Activated CD4-positive, alpha-beta T cell treated with anti-CD3 and anti-CD28 coated beads for 36 hours (primary cell): ENCODE measurements around the gene FAM149B1. TPM values are rescaled to one million over a fixed set of nuclear protein-coding genes. Genes with fewer than 3 reads are reported as not detected.

Source experiments
- ATAC-seq: fragments of 200-7000 bp; cut with Tn5 transposase; one replicate; pipeline ENCODE4 v1.10.0; 2021; ENCODE audit warnings: mild to moderate bottlenecking, moderate library complexity
- CTCF ChIA-PET: fragments of 350-600 bp; sonication (Branson Sonifier 250); formaldehyde crosslinking; loops from one replicate; lab custom pipeline; 2021; ENCODE audit warnings: antibody characterized with exemption; lab: Charles Lee
- POLR2A ChIA-PET: fragments of 350-600 bp; sonication (Branson Sonifier 250); formaldehyde crosslinking; loops from one replicate; lab custom pipeline; 2021; ENCODE audit warnings: antibody characterized with exemption, inconsistent platforms; lab: Charles Lee
- DNase-seq: peaks from one replicate; pipeline ENCODE4 v3.0.0-alpha.2; 2020
- H3K27ac Mint-ChIP-seq: one replicate; pipeline ENCODE4 v1.8.0; 2021; ENCODE audit warnings: mixed read lengths
- H3K27me3 Mint-ChIP-seq: one replicate; pipeline ENCODE4 v1.8.0; 2021; ENCODE audit warnings: mixed read lengths
- H3K36me3 Mint-ChIP-seq: one replicate; pipeline ENCODE4 v1.8.0; 2021; ENCODE audit warnings: low read depth, mixed read lengths
- H3K4me1 Mint-ChIP-seq: one replicate; pipeline ENCODE4 v1.8.0; 2021; ENCODE audit warnings: mixed read lengths
- H3K4me3 Mint-ChIP-seq: one replicate; pipeline ENCODE4 v1.8.0; 2021; ENCODE audit warnings: mild to moderate bottlenecking, moderate library complexity, mixed read lengths
- H3K9me3 Mint-ChIP-seq: one replicate; pipeline ENCODE4 v1.8.0; 2021; ENCODE audit warnings: low read depth, mixed read lengths
- intact Hi-C, 2 experiments: fragments of 100-400 bp; cut with DNase I in 1 of 2; cut with micrococcal nuclease in 1 of 2; formaldehyde crosslinking; loops; one replicate each; pipeline versions ENCODE4 v1.14.2 to v1.15.1; 2022 to 2024; cut with DNase I, micrococcal nuclease
- total RNA-seq, 2 experiments: library from RNA; stranded (reverse); gene quantifications; one replicate each; pipeline ENCODE4 v1.2.3, GENCODE V29; 2021

Gene FAM149B1
- total RNA-seq = 10 to 100 TPM; 16.0 to 18.6 TPM

- H3K4me3 Mint-ChIP-seq = peak within 1 kb of the TSS; percentile 100
- ATAC-seq = peak; percentile 94
- intact Hi-C loops = loop anchor here (1.0 to 10.0 kb wide), 16 partner anchors 9 to 813 kb away; partner anchors contain the start of genes ANXA7 (in 1 of the 2), CFAP70 (in 1 of the 2), DNAJB12 (in 1 of the 2) and DNAJC9 (in 1 of the 2)
- H3K27me3 Mint-ChIP-seq = no peaks in the 10 kb centered on the region
- ChIA-PET POLR2A (interaction anchor here (1.7 to 2.0 kb wide), 2 partner anchors 71 to 79 kb away, joined by 5 to 9 read pairs; partner anchors contain the start of genes DNAJC9 and P4HA1), CTCF (interaction anchor here (0.7 to 4.2 kb wide), 6 partner anchors 9 to 72 kb away, joined by 3 to 21 read pairs (median 4); partner anchors contain the start of gene P4HA1)
- peaks cover 37% of the 10 kb centered on the region for H3K4me1 Mint-ChIP-seq
- peaks cover 20% of the 10 kb centered on the region for H3K36me3 Mint-ChIP-seq
- peak; percentile 96 for DNase-seq
- H3K27ac Mint-ChIP-seq = peak within 1 kb of the TSS; percentile 100
- H3K9me3 Mint-ChIP-seq = no peaks in the 10 kb centered on the region
Measured at GRCh38 chr10:73167783-73168464, at the start of gene FAM149B1, which contains the start of gene ECD. Gene FAM149B1 (plus strand): TSS chr10:73168119. CDS start chr10:73168340, 221 bp downstream. Gene ECD (minus strand): TSS chr10:73168008. CDS start chr10:73163937, 4,071 bp downstream.

GRCh38 chr10:73119457-73119856 is 48.5 kb upstream of the FAM149B1 start:
- CTCF ChIA-PET = interaction anchor here (0.6 kb wide), 1 partner anchor 49 kb away, joined by 3 read pairs; no protein-coding TSS in a partner anchor
- peaks cover 6% of the 10 kb centered on the region for H3K4me1 Mint-ChIP-seq
- no peaks in the 10 kb centered on the region for H3K27me3 Mint-ChIP-seq
- DNase-seq (no peak), ATAC-seq (no peak)
- H3K9me3 Mint-ChIP-seq = no peaks in the 10 kb centered on the region
- H3K4me3 Mint-ChIP-seq = no peak overlapping the region
- peaks cover 10% of the 10 kb centered on the region for H3K36me3 Mint-ChIP-seq
- peak overlapping the region; percentile 22 for H3K27ac Mint-ChIP-seq
- intact Hi-C loops = no loop called here
- POLR2A ChIA-PET = no interaction called here

GRCh38 chr10:73119952-73120351 is 48.0 kb upstream of the FAM149B1 start:
- DNase-seq (no peak), ATAC-seq (no peak)
- Mint-ChIP-seq H3K4me3 (no peak overlapping the region), H3K9me3 (no peaks in the 10 kb centered on the region), H3K36me3 (peaks cover 10% of the 10 kb centered on the region), H3K27ac (no peak overlapping the region), H3K27me3 (no peaks in the 10 kb centered on the region), H3K4me1 (peaks cover 6% of the 10 kb centered on the region)
- ChIA-PET POLR2A (no interaction called here), CTCF (interaction anchor here (0.6 kb wide), 1 partner anchor 48 kb away, joined by 3 read pairs; no protein-coding TSS in a partner anchor)
- intact Hi-C loops = no loop called here

GRCh38 chr10:73126343-73126742 is 41.6 kb upstream of the FAM149B1 start:
- Mint-ChIP-seq H3K4me1 (no peaks in the 10 kb centered on the region), H3K4me3 (no peak overlapping the region), H3K36me3 (peaks cover 23% of the 10 kb centered on the region), H3K27me3 (no peaks in the 10 kb centered on the region), H3K27ac (no peak overlapping the region), H3K9me3 (no peaks in the 10 kb centered on the region)
- DNase-seq (no peak), ATAC-seq (no peak)
- CTCF ChIA-PET = no interaction called here
- intact Hi-C loops = no loop called here
- POLR2A ChIA-PET = no interaction called here

GRCh38 chr10:73131301-73131700 is 36.6 kb upstream of the FAM149B1 start:
- Mint-ChIP-seq H3K27ac (no peak overlapping the region), H3K36me3 (peaks cover 41% of the 10 kb centered on the region), H3K4me1 (no peaks in the 10 kb centered on the region), H3K9me3 (no peaks in the 10 kb centered on the region), H3K4me3 (no peak overlapping the region), H3K27me3 (no peaks in the 10 kb centered on the region)
- intact Hi-C loops = no loop called here
- CTCF ChIA-PET = no interaction called here
- no peak for DNase-seq
- no peak for ATAC-seq
- POLR2A ChIA-PET = no interaction called here

- intact Hi-C loops = no loop called here
- Mint-ChIP-seq H3K27me3 (no peaks in the 10 kb centered on the region), H3K36me3 (peaks cover 41% of the 10 kb centered on the region), H3K4me3 (no peak overlapping the region), H3K4me1 (no peaks in the 10 kb centered on the region), H3K9me3 (no peaks in the 10 kb centered on the region), H3K27ac (no peak overlapping the region)
- ATAC-seq (no peak), DNase-seq (no peak)
- CTCF ChIA-PET = interaction anchor here (1.3 kb wide), 1 partner anchor 36 kb away, joined by 3 read pairs; no protein-coding TSS in a partner anchor
- POLR2A ChIA-PET = no interaction called here
Measured at GRCh38 chr10:73131913-73132686, 35.8 kb upstream of the FAM149B1 start.

- Mint-ChIP-seq H3K4me3 (no peak overlapping the region), H3K27ac (peak overlapping the region; percentile 19), H3K4me1 (no peaks in the 10 kb centered on the region), H3K9me3 (no peaks in the 10 kb centered on the region), H3K27me3 (no peaks in the 10 kb centered on the region), H3K36me3 (peaks cover 45% of the 10 kb centered on the region)
- ChIA-PET POLR2A (no interaction called here), CTCF (interaction anchor here (0.8 to 1.2 kb wide), 3 partner anchors 9 to 38 kb away, joined by 3 to 4 read pairs (median 3); partner anchors contain the start of gene P4HA1)
- no peak for DNase-seq
- ATAC-seq = no peak
- intact Hi-C loops = no loop called here
Measured at GRCh38 chr10:73134727-73135126, 33.2 kb upstream of the FAM149B1 start.

GRCh38 chr10:73136627-73137026 is 31.3 kb upstream of the FAM149B1 start:
- DNase-seq (no peak), ATAC-seq (no peak)
- Mint-ChIP-seq H3K27ac (no peak overlapping the region), H3K4me3 (no peak overlapping the region), H3K9me3 (no peaks in the 10 kb centered on the region), H3K27me3 (no peaks in the 10 kb centered on the region), H3K36me3 (peaks cover 43% of the 10 kb centered on the region), H3K4me1 (no peaks in the 10 kb centered on the region)
- intact Hi-C loops = no loop called here
- ChIA-PET POLR2A (interaction anchor here (0.6 kb wide), 1 partner anchor 536 kb away, joined by 6 read pairs; no protein-coding TSS in a partner anchor), CTCF (interaction anchor here (0.6 to 1.3 kb wide), 3 partner anchors 8 to 1085 kb away, joined by 3 to 4 read pairs (median 4); partner anchors contain the start of gene NUDT13)

- ATAC-seq = no peak
- CTCF ChIA-PET = interaction anchor here (0.6 to 1.2 kb wide), 6 partner anchors 10 to 390 kb away, joined by 3 to 4 read pairs (median 3); no protein-coding TSS in a partner anchor
Measured at GRCh38 chr10:73139251-73139650, 28.7 kb upstream of the FAM149B1 start.

GRCh38 chr10:73141603-73142002 is 26.3 kb upstream of the FAM149B1 start:
- Mint-ChIP-seq H3K9me3 (no peaks in the 10 kb centered on the region), H3K4me3 (no peak overlapping the region), H3K27me3 (no peaks in the 10 kb centered on the region), H3K4me1 (no peaks in the 10 kb centered on the region), H3K36me3 (peaks cover 28% of the 10 kb centered on the region), H3K27ac (no peak overlapping the region)
- intact Hi-C loops = no loop called here
- no peak for ATAC-seq
- ChIA-PET POLR2A (no interaction called here), CTCF (no interaction called here)
- DNase-seq = no peak

More at GRCh38 chr10:73139251-73139650, 28.7 kb upstream of the FAM149B1 start:
- POLR2A ChIA-PET = interaction anchor here (0.6 kb wide), 1 partner anchor 115 kb away, joined by 6 read pairs; no protein-coding TSS in a partner anchor
- Mint-ChIP-seq H3K9me3 (no peaks in the 10 kb centered on the region), H3K4me1 (no peaks in the 10 kb centered on the region), H3K4me3 (no peak overlapping the region), H3K27me3 (no peaks in the 10 kb centered on the region), H3K36me3 (peaks cover 38% of the 10 kb centered on the region), H3K27ac (no peak overlapping the region)
- intact Hi-C loops = no loop called here
- DNase-seq = no peak
